ENCODE data around the gene BIRC5.

Gene BIRC5

DNA sequence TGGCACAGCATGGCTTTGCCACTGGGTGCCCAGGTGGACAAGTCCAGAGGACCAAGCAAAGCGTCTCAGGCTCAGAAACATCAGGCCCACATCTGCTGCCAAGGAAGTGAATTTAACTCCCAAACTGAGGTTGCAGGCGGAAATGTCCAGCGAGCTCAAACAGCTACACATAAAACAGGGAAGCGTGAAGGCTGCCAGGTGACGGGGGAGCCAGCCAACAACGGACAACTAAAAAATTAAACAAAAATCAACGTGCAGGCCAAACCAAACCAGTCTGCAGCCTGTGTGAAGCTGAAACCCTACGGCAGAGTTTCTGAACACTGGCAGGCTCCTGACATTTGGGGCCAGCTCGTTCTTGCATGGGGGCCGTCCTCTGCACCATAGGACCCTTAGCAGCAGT is 29.7 kb upstream of the BIRC5 start:
- DNase-seq = no peak

GRCh38 chr17:78184868-78185267 is 29.2 kb upstream of the BIRC5 start:
- no peak for DNase-seq

DNA sequence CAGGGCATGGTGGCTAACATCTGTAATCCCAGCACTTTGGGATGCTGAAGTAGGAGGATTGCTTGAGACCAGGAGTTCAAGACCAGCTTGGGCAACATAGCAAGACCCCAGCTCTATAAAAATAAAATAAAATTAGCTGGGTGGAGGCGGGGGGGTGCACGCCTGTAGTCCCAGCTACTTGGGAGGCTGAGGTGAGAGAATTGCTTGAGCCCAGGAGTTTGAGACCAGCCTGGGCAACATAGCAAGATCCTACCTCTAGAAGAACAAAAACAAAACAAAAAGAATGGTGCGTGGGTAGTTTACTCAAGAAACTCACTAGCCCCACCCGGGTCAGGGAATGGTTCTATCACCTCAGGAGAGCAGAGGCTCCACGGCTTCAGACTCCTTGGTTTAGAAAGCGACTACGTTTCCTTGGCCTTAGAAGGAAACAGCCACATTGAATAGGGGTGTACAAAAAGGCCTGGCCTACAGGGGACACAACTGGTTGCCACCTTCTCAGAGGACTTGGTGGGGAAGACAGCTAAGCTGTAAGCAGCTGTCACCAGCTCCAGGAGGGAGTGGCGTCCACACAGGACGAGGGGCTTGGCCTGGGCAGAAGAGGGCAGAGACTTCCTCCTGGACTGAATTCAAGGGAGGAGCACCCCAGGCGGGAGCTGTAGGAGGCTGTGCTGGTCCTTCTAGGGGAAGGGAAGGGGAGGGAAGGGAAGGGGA is 27.9 kb upstream of the BIRC5 start:
- no peak for DNase-seq

GRCh38 chr17:78186692-78187595 is 27.1 kb upstream of the BIRC5 start, which contains the start of the genes AFMID and TK1:
TSS of gene AFMID (plus strand) at chr17:78187362. CDS start at chr17:78187371, 9 bp downstream.
TSS of gene TK1 (minus strand) at chr17:78187052. CDS start at chr17:78186994, 58 bp downstream.
- peak; percentile 98 for DNase-seq

DNA sequence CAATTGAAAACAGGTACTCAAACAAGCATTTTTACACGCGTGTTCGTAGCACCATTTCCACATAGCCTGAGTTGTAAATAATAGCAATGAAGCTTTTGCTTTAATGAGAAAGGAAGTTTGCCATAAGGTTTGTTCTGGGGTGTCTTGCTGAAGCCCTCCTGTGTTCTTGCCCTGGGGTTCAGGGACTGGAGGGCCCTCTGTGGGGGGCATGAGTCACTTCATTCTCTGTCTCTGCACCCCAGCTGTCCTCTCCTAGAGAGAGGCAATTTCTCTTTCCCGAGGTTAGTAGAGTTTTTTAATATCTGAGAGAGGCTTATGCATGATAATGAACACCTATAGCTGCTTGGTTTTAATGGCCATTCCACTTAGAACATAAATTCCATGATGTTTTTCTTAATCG is 17.3 kb upstream of the BIRC5 start:
- no peak for DNase-seq

DNA sequence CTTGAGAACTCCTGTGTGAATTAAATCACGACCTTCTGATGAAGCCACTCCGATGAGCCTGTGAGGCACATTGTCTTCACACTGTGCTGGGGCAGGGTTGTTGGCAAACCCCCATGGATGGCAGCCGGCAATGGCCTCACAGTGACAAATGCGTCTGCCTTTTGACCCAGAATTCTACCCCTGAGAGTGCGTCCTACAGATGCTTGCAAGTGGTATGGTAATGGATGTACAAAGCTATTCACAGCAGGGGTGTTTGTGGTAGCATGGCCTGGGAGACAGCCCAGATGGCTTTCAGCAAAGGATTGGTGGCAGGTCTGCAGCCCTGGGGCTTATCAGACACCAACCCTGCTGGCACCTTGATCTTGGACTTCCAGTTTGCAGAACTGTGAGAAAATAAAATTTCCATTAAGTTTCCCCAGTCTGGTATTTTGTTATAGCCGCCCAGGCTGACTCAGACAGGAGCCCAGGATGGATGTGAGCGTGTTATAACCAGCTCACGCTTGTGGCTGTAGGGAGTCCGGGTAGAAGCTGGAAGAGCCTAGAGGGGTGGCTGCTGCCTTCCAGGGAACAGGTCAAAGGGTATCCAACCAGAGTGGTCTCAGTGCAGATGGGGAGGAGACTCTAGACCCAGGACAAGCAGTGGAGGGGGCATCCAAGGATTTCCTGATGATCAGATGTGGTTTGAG is 16.8 kb upstream of the BIRC5 start:
- DNase-seq = no peak

- DNase-seq = no peak
These were observed 13.6 kb upstream of the BIRC5 start for GRCh38 chr17:78200451-78200850.

GRCh38 chr17:78202666-78203065 is 11.4 kb upstream of the BIRC5 start:
- no peak for DNase-seq

- no peak for DNase-seq
These were observed 9.5 kb upstream of the BIRC5 start for GRCh38 chr17:78204387-78205123.

- DNase-seq = no peak
These were observed 8.8 kb upstream of the BIRC5 start for GRCh38 chr17:78205124-78205775.

- DNase-seq = no peak
These were observed 7.8 kb upstream of the BIRC5 start for GRCh38 chr17:78206298-78206697.

DNA sequence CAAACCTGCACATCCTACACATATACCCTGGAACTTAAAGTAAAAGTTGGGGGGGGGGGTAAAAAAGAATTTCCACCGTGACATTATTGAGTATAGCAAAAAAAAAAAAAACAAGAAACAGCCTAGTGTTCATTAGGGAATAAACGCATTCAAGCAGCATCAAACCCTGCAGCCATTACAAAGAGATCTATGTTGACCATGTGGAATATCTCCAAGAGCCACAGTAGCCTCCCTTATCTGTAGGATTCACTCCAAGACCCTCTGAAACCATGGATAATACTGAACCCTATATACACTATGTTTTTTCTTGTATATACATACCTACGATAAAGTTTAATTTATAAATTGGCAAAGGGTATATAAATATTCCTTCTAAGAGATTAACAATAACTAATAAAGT is 5.6 kb upstream of the BIRC5 start:
- DNase-seq = no peak

DNA sequence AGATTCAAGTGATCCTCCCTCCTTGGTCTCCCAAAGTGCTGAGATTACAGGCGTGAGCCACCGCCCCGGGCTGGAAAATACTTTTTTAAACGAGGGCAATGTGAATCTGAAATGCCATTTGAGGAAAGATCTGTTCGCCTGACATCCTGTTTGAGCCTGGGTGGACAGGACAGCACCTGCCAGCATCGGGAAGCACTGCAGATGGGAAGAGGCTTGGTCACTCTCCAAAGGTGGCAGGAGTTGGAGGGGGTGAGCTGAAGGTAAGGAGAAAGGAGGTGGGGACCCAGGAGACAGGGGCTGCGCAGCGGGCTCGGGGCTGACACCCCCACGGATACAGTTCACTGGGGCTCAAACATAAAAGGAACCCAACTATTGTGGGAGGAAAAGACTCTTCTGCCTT is 3.9 kb upstream of the BIRC5 start:
- no peak for DNase-seq

GRCh38 chr17:78211032-78211431 is 3.0 kb upstream of the BIRC5 start:
- DNase-seq = no peak

DNA sequence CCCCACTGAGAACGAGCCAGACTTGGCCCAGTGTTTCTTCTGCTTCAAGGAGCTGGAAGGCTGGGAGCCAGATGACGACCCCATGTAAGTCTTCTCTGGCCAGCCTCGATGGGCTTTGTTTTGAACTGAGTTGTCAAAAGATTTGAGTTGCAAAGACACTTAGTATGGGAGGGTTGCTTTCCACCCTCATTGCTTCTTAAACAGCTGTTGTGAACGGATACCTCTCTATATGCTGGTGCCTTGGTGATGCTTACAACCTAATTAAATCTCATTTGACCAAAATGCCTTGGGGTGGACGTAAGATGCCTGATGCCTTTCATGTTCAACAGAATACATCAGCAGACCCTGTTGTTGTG is 631 bp downstream of the BIRC5 start:
- DNase-seq = no peak

DNA sequence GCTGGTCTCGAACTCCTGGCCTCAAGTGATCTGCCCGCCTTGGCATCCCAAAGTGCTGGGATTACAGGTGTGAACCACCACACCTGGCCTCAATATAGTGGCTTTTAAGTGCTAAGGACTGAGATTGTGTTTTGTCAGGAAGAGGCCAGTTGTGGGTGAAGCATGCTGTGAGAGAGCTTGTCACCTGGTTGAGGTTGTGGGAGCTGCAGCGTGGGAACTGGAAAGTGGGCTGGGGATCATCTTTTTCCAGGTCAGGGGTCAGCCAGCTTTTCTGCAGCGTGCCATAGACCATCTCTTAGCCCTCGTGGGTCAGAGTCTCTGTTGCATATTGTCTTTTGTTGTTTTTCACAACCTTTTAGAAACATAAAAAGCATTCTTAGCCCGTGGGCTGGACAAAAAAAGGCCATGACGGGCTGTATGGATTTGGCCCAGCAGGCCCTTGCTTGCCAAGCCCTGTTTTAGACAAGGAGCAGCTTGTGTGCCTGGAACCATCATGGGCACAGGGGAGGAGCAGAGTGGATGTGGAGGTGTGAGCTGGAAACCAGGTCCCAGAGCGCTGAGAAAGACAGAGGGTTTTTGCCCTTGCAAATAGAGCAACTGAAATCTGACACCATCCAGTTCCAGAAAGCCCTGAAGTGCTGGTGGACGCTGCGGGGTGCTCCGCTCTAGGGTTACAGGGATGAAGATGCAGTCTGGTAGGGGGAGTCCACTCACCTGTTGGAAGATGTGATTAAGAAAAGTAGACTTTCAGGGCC is 5.5 kb downstream of the BIRC5 start:
- DNase-seq = no peak

GRCh38 chr17:78223061-78223460 is 9.0 kb downstream of the BIRC5 start:
- no peak for DNase-seq

DNA sequence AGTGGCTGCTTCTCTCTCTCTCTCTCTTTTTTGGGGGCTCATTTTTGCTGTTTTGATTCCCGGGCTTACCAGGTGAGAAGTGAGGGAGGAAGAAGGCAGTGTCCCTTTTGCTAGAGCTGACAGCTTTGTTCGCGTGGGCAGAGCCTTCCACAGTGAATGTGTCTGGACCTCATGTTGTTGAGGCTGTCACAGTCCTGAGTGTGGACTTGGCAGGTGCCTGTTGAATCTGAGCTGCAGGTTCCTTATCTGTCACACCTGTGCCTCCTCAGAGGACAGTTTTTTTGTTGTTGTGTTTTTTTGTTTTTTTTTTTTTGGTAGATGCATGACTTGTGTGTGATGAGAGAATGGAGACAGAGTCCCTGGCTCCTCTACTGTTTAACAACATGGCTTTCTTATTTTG is 9.7 kb downstream of the BIRC5 start:
- DNase-seq = no peak

- DNase-seq = no peak
These were observed 10.4 kb downstream of the BIRC5 start for GRCh38 chr17:78224231-78225087.

- DNase-seq = no peak
These were observed 11.2 kb downstream of the BIRC5 start for GRCh38 chr17:78225088-78225865.

Measured in activated CD4-positive, alpha-beta T cell treated with anti-CD3 and anti-CD28 coated beads, Interleukin-2, amount 50 U/mL, for 16 hours (primary cell).